Small intestine (tissue), 7 donors: ENCODE results near the gene RNF157. TPM values are rescaled to one million over a fixed set of nuclear protein-coding genes. Genes with fewer than 3 reads are reported as not detected.
A peak's percentile ranks its signal among the peaks of the same experiment; 100 is the strongest.

Source experiments
- DNase-seq, 2 donors: peaks; one replicate each; pipeline versions ENCODE4 v3.0.0 to v3.0.0-alpha.2; 2013
- FAIRE-seq: peaks from 2 replicates; lab custom pipeline; 2012; peaks lifted over from hg19 to GRCh38; lab: Jason Lieb, UNC
- H3K27ac ChIP-seq, 3 donors: one replicate each; pipeline ENCODE4 v1.5.1; 2013; ENCODE audit warnings: low read length in 2 of 3, mild to moderate bottlenecking in 2 of 3, control low read depth in 1 of 3, inconsistent platforms in 1 of 3, low read depth in 1 of 3, moderate library complexity in 1 of 3
- H3K27me3 ChIP-seq, 3 donors: one replicate each; pipeline ENCODE4 v1.6.1; 2013; ENCODE audit warnings: low read length in 3 of 3, inconsistent platforms in 1 of 3; ENCODE audit not compliant: control insufficient read depth in 3 of 3, insufficient read depth in 3 of 3
- H3K36me3 ChIP-seq, 3 donors: one replicate each; pipeline ENCODE4 v1.6.1; 2013; ENCODE audit warnings: low read length in 3 of 3, inconsistent platforms in 1 of 3, low read depth in 1 of 3, mild to moderate bottlenecking in 1 of 3, moderate library complexity in 1 of 3; ENCODE audit not compliant: control insufficient read depth in 3 of 3, insufficient read depth in 2 of 3
- H3K4me1 ChIP-seq, 3 donors: one replicate each; pipeline ENCODE4 v1.6.1; 2013; ENCODE audit warnings: low read length in 2 of 3, inconsistent platforms in 1 of 3, low read depth in 1 of 3, mild to moderate bottlenecking in 1 of 3, moderate library complexity in 1 of 3; ENCODE audit not compliant: control insufficient read depth in 3 of 3, insufficient read depth in 2 of 3
- H3K4me3 ChIP-seq, 3 donors: one replicate each; pipeline ENCODE4 v1.5.1; 2013; ENCODE audit warnings: low read length in 3 of 3, control low read depth in 1 of 3, inconsistent platforms in 1 of 3, low read depth in 1 of 3, mild to moderate bottlenecking in 1 of 3, moderate library complexity in 1 of 3
- H3K9me3 ChIP-seq, 2 donors: one replicate each; pipeline ENCODE4 v1.6.1; 2013; ENCODE audit warnings: low read depth in 1 of 2, low read length in 1 of 2; ENCODE audit not compliant: control insufficient read depth in 2 of 2, insufficient read depth in 1 of 2
- WGBS, 3 donors: extraction: QIAGEN DNeasy Blood & Tissue Kit; methylation state at CpG; one replicate each; pipeline ENCODE4 v1.1.7; 2013; 5-methylcytosine and 5-hydroxymethylcytosine counted together
- polyA plus RNA-seq, 4 donors: library from polyadenylated mRNA; stranded (reverse) in 3 of 4; unstranded in 1 of 4; fragments of 200-250 nt in 3 of 4; fragments of 120-200 nt in 1 of 4; gene quantifications; one replicate each; pipeline versions ENCODE4 v1.2.1 to v1.2.3, GENCODE V29; 2013
- donor health status: healthy with polysubstance abuse.
- donor health status: control.
- donor health status: control.
- donor health status: Bipolar disorder and iron deficiency.
- donor health status: healthy.

The RNF157 gene
- polyA plus RNA-seq, 4 donors, result 13.9 to 30.6 (median 21.6) TPM

DNA sequence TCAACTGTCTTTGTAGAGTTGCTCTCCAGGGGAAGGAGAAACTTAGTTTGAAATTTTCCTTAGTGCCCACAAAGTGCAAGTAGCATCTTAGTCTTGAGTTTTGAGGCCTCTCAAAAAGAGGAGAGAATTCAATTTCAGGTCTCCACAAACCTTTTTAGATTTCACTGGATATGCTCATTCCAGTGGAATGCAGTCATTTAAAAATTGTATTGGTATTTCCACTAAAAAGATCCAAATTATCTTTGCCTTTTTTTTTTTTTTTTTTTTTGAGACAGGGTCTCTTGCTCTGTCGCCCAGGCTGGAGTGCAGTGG is 92.3 kb downstream of the RNF157 start:
- H3K27me3 ChIP-seq, result no peaks in the 10 kb centered on the region
- H3K4me3 ChIP-seq, result no peak overlapping the region
- H3K9me3 ChIP-seq, result no peaks in the 10 kb centered on the region
- WGBS, 3 donors, result 92 to 96% (median 94%) methylated on average over 1 of the region's 1 CpG
- H3K36me3 ChIP-seq, result peaks cover 4 to 46% (median 14%) of the 10 kb centered on the region in 3 donors
- peaks cover 0 to 7% (median 0%) of the 10 kb centered on the region in 3 donors for H3K4me1 ChIP-seq
- FAIRE-seq (no peak), DNase-seq (no peak)
- H3K27ac ChIP-seq, result no peak overlapping the region

DNA sequence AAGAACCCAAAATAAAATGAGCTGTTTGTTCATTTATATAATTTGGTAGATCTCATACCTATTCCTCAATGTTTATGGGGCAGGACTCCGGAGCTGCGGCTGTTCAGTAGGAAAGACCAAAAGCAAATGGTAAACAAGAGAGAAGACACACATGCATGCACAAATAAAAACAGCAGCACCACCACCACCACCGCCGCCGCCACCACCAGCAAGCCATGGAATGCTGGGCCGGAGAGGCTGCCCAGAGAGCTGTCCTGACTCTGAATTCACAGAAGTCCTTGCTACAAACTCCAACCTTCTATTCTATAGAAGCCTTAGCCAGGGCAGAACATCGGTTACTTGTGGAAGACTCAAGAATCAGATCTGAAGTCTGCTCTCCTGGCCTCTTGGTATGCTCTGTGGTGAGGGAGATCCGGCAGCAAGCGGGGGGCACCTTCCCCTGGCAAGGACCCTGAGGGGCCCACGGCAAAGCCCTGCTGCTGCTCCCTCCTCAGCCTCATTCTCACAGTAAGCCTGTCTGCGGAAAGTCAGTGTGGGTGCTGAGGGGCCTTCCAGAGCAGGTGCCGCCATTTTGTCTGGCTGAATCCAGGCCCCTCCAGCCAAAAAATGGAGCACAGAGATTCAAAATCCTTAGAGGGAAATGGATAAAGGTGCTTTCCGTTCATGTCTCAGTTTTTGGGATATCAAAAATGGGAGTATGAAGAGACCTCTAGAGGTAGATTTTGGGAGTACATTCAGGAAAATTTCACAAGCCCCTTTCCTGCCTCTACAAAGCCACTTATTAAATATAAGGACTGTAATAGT is 92.9 kb downstream of the RNF157 start:
- H3K9me3 ChIP-seq, result no peaks in the 10 kb centered on the region
- FAIRE-seq (no peak), DNase-seq (no peak)
- peaks cover 0 to 7% (median 0%) of the 10 kb centered on the region in 3 donors for H3K4me1 ChIP-seq
- H3K4me3 ChIP-seq, result no peak overlapping the region
- WGBS, 3 donors, result 85 to 88% (median 86%) methylated on average over 13 of the region's 13 CpGs
- H3K27me3 ChIP-seq, result no peaks in the 10 kb centered on the region
- peaks cover 4 to 46% (median 13%) of the 10 kb centered on the region in 3 donors for H3K36me3 ChIP-seq
- H3K27ac ChIP-seq, result no peak overlapping the region

DNA sequence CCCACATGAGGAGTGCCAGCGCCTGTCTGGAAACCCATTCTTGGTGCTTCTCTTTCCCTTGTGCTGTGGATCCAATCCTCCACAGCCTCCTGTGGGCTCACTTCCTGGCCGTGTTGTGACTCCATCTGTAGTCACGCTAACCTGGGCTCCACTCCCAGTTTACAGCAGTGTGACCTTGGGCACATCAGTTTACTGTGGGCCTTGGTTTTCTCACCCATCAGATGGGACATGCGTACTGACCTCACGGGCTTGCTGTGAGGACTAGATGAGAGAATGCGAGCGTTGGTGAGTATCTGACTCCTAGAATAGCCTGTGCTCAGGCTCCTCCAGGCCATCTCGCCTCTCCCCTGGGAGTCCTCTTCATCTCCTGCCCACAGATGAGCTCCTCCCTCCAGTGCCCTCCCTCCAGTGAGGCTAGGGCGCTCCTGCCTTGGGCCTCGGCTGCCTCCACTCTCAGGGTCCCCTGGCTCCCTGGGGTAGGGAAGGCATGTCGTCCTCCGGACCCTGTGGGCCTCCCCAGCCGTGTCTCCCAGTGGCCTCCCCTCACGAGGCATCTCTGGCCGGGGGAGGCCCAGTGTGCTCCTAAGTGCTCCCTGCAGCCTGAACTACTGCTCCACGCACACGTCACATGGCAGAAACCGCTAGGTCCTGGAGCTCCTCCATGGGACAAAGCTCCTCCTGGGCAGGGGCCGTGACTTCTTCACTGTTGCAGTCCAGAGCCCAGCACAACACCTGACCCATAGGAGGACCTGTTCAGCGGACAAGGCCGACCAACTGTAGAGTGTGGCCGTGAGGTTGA is 94.0 kb downstream of the RNF157 start:
- Histone ChIP-seq H3K36me3 (peaks cover 0 to 36% (median 6%) of the 10 kb centered on the region in 3 donors), H3K9me3 (no peaks in the 10 kb centered on the region), H3K27me3 (peaks cover 0 to 5% (median 0%) of the 10 kb centered on the region in 3 donors), H3K27ac (peak overlapping the region; percentile 40 to 86 (median 63)), H3K4me3 (no peak overlapping the region), H3K4me1 (peaks cover 0 to 17% (median 0%) of the 10 kb centered on the region in 3 donors)
- DNase-seq (no peak), FAIRE-seq (no peak)
- whole genome bisulfite sequencing, 3 donors, result 88 to 92% (median 91%) methylated on average over 22 of the region's 22 CpGs

DNA sequence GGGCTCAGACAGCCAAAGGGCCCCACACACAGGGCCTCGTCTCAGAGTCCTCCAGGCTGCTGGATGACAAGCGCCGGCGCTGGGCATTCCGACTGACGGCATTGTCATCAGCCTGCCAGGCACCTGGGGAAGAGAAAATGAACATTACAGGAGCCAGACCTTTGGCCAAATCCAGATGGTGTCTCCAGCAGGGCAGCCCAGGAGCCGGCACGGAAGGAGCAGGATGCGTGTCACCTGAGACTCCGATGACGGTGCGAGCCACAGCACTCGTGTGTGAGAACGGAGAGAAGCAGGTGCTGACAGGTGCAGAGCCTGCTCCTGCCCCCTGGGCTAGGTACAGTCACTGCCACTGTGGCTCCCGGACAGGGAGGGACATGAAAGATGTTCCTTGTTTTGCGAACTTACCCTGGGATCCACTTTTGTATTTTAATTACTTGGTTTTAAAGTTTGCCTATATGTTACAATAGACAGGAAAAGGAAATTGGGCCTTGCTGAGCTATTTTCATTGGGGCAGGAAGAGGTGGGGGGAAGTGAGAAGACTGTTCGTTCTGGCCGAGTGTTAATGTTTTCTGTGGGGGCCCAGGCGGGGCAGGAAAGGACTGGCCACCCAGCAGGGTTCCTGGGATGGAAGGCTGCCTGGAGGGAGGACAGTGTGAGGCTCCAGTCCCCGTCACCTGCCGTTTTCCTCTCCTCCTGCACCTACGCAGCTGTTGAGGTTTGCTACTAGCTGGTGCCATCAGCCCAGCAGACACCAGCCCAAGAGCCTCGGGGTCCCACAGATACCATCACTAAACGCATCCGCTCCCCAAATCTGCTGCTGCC is 94.9 kb downstream of the RNF157 start:
- peaks cover 0 to 24% (median 2%) of the 10 kb centered on the region in 3 donors for H3K4me1 ChIP-seq
- 66 to 84% (median 74%) methylated on average over 25 of the region's 25 CpGs for WGBS, 3 donors
- peak overlapping the region; percentile 40 to 86 (median 63) for H3K27ac ChIP-seq
- H3K36me3 ChIP-seq, result peaks cover 0 to 28% (median 3%) of the 10 kb centered on the region in 3 donors
- peaks cover 0 to 13% (median under 1%) of the 10 kb centered on the region in 3 donors for H3K27me3 ChIP-seq
- DNase-seq (peak in 1 of 2 donors; percentile 32), FAIRE-seq (no peak)
- H3K9me3 ChIP-seq, result no peaks in the 10 kb centered on the region
- H3K4me3 ChIP-seq, result no peak overlapping the region

DNA sequence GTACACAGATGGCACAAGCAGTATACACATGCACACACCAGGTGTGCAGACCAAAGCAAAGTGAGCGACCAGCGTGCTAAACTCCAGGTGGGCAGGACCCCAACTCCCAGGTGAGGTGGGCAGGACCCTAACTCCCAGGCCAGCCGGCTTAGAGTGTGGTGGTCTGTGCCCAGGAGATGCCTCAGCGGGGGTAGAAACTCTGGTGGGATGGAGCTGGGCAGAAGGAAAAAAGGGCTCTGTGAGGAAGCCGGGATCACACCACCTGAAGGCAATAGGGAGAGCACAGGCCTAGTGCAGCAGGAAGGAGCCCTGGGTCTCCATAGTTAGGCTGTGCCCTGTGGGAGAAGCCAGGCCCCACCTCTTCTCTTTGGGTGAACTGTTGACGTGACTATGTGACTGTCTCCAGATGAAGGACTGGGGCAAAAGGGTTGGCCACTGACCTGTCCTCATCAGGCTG is 97.7 kb downstream of the RNF157 start:
- peaks cover 3 to 38% (median 13%) of the 10 kb centered on the region in 3 donors for H3K27me3 ChIP-seq
- H3K27ac ChIP-seq, result no peak overlapping the region
- H3K9me3 ChIP-seq, result no peaks in the 10 kb centered on the region
- no peak for DNase-seq
- WGBS, 3 donors, result 91 to 94% (median 93%) methylated on average over 6 of the region's 6 CpGs
- FAIRE-seq, result no peak
- peaks cover 0 to 25% (median 3%) of the 10 kb centered on the region in 3 donors for H3K36me3 ChIP-seq
- no peak overlapping the region for H3K4me3 ChIP-seq
- H3K4me1 ChIP-seq, result peaks cover 0 to 39% (median 2%) of the 10 kb centered on the region in 3 donors

DNA sequence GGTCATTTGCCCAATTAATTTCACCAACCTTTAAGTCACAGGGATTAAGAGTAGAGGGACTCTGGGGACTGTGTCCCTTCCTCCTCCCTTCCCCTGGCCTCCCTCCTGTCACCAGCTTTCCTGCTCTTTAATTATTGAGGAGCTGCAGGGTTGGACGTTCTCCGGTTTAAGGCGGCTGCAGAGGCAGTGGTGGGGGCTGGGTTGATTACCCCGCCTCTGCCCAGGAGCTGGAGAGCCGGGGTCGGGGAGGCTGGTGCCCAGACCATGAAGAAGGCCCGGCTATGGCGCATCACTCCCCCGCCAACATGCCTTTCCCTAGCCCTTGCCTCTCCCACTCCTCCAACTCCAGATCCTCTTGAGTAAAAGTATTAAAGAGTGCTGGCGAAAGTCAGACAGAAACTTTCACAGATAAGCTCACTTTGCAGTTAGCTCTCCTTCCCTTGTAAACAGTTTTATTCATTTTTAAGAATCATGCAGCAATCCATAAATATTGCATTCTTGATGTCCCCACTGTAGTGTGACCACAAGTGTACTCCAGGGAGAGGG is 98.2 kb downstream of the RNF157 start:
- no peak for FAIRE-seq
- whole genome bisulfite sequencing, 3 donors, result 50 to 67% (median 58%) methylated on average over 10 of the region's 10 CpGs
- DNase-seq, result no peak
- no peak overlapping the region for H3K27ac ChIP-seq
- peaks cover 0 to 20% (median 0%) of the 10 kb centered on the region in 3 donors for H3K36me3 ChIP-seq
- peaks cover 0 to 39% (median 2%) of the 10 kb centered on the region in 3 donors for H3K4me1 ChIP-seq
- no peak overlapping the region for H3K4me3 ChIP-seq
- no peaks in the 10 kb centered on the region for H3K9me3 ChIP-seq
- peaks cover 4 to 43% (median 13%) of the 10 kb centered on the region in 3 donors for H3K27me3 ChIP-seq

DNA sequence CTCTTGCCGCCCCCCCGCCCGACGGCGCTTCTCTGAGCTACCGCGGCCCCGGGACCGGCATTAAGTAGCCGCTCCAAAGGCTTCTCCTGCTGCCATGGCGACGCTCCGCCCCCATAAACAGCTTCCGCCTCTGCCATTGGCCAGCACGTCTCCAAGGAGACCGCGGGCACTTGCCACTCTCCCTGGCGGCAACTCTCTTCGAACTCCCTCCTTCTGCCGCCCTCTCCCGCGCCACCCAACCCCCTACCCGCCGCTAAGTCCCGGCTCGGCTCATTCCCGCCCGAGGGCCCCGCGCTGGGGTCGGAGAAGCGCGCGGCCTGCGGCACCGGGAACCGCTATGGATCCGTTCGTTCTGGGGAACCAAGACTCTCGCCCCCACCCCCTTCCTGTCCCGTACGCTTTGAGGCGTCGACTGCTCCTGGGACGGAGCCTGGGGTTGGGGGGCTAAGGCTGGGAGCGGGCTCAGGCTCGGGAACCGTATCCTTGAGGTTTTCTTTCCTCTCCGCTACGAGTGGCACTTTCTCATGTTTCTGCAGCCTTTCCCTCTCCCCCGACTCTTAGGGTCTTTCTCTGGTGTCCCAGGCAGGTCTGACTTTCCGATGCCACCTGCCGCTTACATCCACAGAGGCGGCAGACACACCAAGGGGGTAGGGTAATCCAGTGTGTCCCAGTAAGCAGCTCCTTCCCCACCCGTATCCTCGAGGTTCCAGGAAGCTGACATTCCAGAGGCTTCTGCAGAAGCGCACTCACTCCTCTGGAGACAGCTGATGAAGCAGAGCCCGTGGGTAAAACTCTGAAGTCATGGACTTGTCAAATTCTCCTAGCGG is 98.9 kb downstream of the RNF157 start, which contains the start of gene FOXJ1:
Gene FOXJ1 (minus strand): TSS at position 34 of the 827 bp plus-strand sequence. CDS start 850 bp downstream, outside the sequence.
- H3K27me3 ChIP-seq, result peaks cover 6 to 45% (median 13%) of the 10 kb centered on the region in 3 donors
- peak within 1 kb of the TSS in 2 of 3 donors; percentile 40 to 52 for H3K4me3 ChIP-seq
- FAIRE-seq (no peak), DNase-seq (peak; percentile 91 to 96)
- H3K9me3 ChIP-seq, result no peaks in the 10 kb centered on the region
- peaks cover 0 to 39% (median 2%) of the 10 kb centered on the region in 3 donors for H3K4me1 ChIP-seq
- WGBS, 3 donors, result 5 to 9% (median 6%) methylated on average over 46 to 59 of the region's 59 CpGs
- no peak within 1 kb of the TSS for H3K27ac ChIP-seq
- H3K36me3 ChIP-seq, result peaks cover 0 to 17% (median 0%) of the 10 kb centered on the region in 3 donors
